ENCODE measurements around the gene WDFY3. TPM values are rescaled to one million over a fixed set of nuclear protein-coding genes. Genes with fewer than 3 reads are reported as not detected.

WDFY3 gene
- polyA plus RNA-seq, 3 donors, result 44.6 to 63.0 (median 61.4) TPM

DNA sequence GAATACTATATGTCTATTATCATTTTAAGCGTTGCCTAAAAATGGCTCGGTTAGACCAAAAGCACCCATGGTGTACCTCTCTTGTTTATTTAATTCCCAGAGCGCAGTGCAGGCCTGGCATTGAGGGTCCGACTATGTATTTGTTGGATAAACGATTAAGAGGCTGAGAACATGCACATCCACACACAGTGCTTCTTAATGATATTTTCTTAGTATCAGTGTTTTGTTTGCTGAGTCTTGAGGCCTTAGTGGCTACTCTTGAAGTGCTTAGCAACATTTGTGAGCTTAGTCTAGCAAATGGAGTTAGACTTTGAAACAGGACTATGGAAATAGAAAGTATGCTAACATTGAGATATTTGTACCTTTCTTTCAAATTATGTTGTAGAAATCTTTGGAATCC, 339.8 kb downstream of the WDFY3 start:
- no peak for DNase-seq

DNA sequence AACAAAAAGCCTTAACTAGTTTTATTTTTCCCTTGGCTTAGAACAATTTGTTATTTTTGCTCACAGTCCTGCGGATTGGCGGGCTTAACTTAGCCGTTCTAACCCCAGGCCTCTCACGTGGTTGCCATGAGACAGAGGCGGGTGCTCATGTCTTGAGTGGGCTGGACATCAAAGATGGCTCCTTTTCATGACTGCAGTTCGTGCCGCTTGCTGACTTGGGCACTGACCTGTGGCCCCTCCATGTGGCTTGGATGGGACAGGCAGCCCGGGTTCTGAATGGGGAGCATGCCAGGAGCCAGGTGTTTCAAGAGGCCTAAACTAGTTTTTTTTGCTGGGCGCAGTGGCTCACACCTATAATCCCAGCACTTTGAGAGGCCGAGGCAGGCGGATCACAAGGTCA, 342.8 kb downstream of the WDFY3 start:
- DNase-seq, result no peak

DNA sequence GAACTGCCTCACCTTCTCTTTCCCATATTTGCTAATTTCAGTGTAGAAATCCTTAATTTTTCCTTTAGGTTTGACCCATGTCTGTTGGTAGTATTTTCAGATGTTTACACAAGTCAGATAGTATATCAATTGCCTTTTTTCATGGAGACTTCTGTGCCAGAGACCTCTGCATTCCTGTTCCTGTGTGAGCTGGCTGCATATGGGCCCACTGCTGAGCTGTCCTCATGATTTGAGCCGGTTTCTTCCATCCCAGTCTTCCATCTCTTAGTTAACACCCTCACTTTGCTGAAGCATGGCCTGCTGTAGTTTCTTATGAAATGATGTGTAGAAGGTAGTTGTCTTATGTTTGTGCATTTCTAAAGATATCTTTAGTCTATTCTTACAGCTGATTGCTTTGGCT, 343.5 kb downstream of the WDFY3 start:
- DNase-seq, result no peak
